Neural progenitor cell (in vitro differentiated cells): ENCODE results near the gene TMC7. TPM values are rescaled to one million over a fixed set of nuclear protein-coding genes. Genes with fewer than 3 reads are reported as not detected.

Source experiments
- DNase-seq: peaks from one replicate; pipeline ENCODE4 v3.0.0-alpha.2; 2016; ENCODE audit warnings: low spot score
- H2AFZ ChIP-seq: fragments of 200-600 bp; sonication (generic); replicated peaks from 2 replicates; pipeline ENCODE4 v1.6.1; 2016; ENCODE audit warnings: antibody characterized with exemption
- H3F3A ChIP-seq: fragments of 200-600 bp; sonication (generic); 2 replicates; pipeline ENCODE4 v1.6.1; 2016; ENCODE audit warnings: antibody characterized with exemption, low read depth
- H3K27ac ChIP-seq: fragments of 200-600 bp; sonication (generic); 2 replicates; pipeline ENCODE4 v1.5.1; 2016; ENCODE audit warnings: mild to moderate bottlenecking
- H3K27me3 ChIP-seq: fragments of 200-600 bp; sonication (generic); 2 replicates; pipeline ENCODE4 v1.6.1; 2016; ENCODE audit warnings: mild to moderate bottlenecking, moderate library complexity
- H3K36me3 ChIP-seq: fragments of 200-600 bp; sonication (generic); 2 replicates; pipeline ENCODE4 v1.5.1; 2016
- H3K4me1 ChIP-seq: fragments of 200-600 bp; sonication (generic); 2 replicates; pipeline ENCODE4 v1.6.1; 2016; ENCODE audit warnings: mixed run types
- H3K4me2 ChIP-seq: fragments of 200-600 bp; sonication (generic); 2 replicates; pipeline ENCODE4 v1.6.1; 2016
- H3K4me3 ChIP-seq: fragments of 200-600 bp; sonication (generic); 2 replicates; pipeline ENCODE4 v1.5.1; 2016
- H3K79me2 ChIP-seq: fragments of 200-600 bp; sonication (generic); 2 replicates; pipeline ENCODE4 v1.6.1; 2016; ENCODE audit warnings: low read depth
- H3K9ac ChIP-seq: fragments of 200-600 bp; sonication (generic); 2 replicates; pipeline ENCODE4 v1.6.1; 2016
- H3K9me3 ChIP-seq: fragments of 200-600 bp; sonication (generic); 2 replicates; pipeline ENCODE4 v1.5.1; 2016; ENCODE audit warnings: low read depth
- H4K20me1 ChIP-seq: fragments of 200-600 bp; sonication (generic); 2 replicates; pipeline ENCODE4 v1.6.1; 2016; ENCODE audit warnings: low read depth
- H3K27ac Mint-ChIP-seq: 3 replicates; pipeline ENCODE4 v1.8.0; 2021; ENCODE audit warnings: mixed read lengths
- H3K27me3 Mint-ChIP-seq: 2 replicates; pipeline ENCODE4 v1.8.0; 2022; ENCODE audit warnings: low read depth, mild to moderate bottlenecking, inconsistent platforms, moderate library complexity, mixed read lengths; ENCODE audit not compliant: insufficient read depth
- H3K36me3 Mint-ChIP-seq: 3 replicates; pipeline ENCODE4 v1.8.0; 2021; ENCODE audit warnings: mixed read lengths
- H3K4me1 Mint-ChIP-seq: 3 replicates; pipeline ENCODE4 v1.8.0; 2021; ENCODE audit warnings: mixed read lengths
- H3K4me3 Mint-ChIP-seq: 3 replicates; pipeline ENCODE4 v1.8.0; 2021; ENCODE audit warnings: mild to moderate bottlenecking, moderate library complexity, mixed read lengths
- H3K9me3 Mint-ChIP-seq: 3 replicates; pipeline ENCODE4 v1.8.0; 2020; ENCODE audit warnings: mixed read lengths
- EZH2 ChIP-seq: fragments of 200-600 bp; sonication (generic); IDR thresholded peaks from 2 replicates; pipeline ENCODE4 v1.6.1; 2017; ENCODE audit warnings: antibody characterized with exemption, mild to moderate bottlenecking, moderate library complexity
- EZH2phosphoT487 ChIP-seq: fragments of 200-600 bp; sonication (generic); IDR thresholded peaks from 2 replicates; pipeline ENCODE4 v1.6.1; 2017; ENCODE audit warnings: antibody characterized with exemption
- total RNA-seq: library from RNA; depleted of rRNA; stranded (reverse); fragments of >200 nt; gene quantifications from 2 replicates; pipeline ENCODE4 v1.2.3, GENCODE V29; 2015; ENCODE audit warnings: low replicate concordance
- TF ChIP-seq, protein P1 (sequence below): fragments of 200-600 bp; sonication (generic); IDR thresholded peaks from 2 replicates; pipeline ENCODE4 v1.5.1; 2017; ENCODE audit warnings: antibody characterized with exemption, mild to moderate bottlenecking

TMC7 gene
- total RNA-seq, 1 donor from 2014 or later: 8.2 TPM

DNA sequence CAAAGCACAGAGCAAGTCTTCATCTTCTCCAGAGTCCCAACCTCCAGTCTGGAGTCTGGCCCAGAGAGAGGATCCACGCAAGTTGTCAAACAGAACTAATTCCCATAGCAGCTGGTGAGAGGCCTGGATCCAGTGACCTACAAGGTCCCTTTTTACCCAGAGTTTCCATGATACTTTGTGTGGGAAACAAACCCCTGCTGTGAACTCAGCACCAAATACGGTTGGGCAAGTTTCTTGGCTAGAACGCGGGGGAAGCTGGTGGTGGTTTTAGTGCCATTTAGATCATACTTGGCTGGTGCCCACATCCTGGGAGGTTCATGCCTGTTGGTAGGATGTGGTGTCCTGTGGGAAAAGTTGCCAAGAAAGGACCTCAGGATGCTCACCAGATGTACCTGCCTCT, 18.1 kb downstream of the TMC7 start:
- no peak overlapping the region for H3K27ac ChIP-seq
- no peak for DNase-seq
- H3K9me3 ChIP-seq: no peaks in the 10 kb centered on the region
- H3F3A ChIP-seq: peaks cover 31% of the 10 kb centered on the region
- peaks cover 4% of the 10 kb centered on the region for H3K36me3 Mint-ChIP-seq
- no peak overlapping the region for H3K4me3 Mint-ChIP-seq
- no peaks in the 10 kb centered on the region for H3K9me3 Mint-ChIP-seq
- H3K4me2 ChIP-seq: no peak overlapping the region
- H3K27me3 ChIP-seq: no peaks in the 10 kb centered on the region
- H4K20me1 ChIP-seq: no peaks in the 10 kb centered on the region
- H2AFZ ChIP-seq: no peak overlapping the region
- no peaks in the 10 kb centered on the region for H3K27me3 Mint-ChIP-seq
- TF ChIP-seq EZH2: no peak
- TF ChIP-seq EZH2phosphoT487: no peak
- TF ChIP-seq, protein P1, sequence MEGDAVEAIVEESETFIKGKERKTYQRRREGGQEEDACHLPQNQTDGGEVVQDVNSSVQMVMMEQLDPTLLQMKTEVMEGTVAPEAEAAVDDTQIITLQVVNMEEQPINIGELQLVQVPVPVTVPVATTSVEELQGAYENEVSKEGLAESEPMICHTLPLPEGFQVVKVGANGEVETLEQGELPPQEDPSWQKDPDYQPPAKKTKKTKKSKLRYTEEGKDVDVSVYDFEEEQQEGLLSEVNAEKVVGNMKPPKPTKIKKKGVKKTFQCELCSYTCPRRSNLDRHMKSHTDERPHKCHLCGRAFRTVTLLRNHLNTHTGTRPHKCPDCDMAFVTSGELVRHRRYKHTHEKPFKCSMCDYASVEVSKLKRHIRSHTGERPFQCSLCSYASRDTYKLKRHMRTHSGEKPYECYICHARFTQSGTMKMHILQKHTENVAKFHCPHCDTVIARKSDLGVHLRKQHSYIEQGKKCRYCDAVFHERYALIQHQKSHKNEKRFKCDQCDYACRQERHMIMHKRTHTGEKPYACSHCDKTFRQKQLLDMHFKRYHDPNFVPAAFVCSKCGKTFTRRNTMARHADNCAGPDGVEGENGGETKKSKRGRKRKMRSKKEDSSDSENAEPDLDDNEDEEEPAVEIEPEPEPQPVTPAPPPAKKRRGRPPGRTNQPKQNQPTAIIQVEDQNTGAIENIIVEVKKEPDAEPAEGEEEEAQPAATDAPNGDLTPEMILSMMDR: no peak
- no peaks in the 10 kb centered on the region for H3K36me3 ChIP-seq
- no peak overlapping the region for H3K4me3 ChIP-seq
- no peak overlapping the region for H3K27ac Mint-ChIP-seq
- no peaks in the 10 kb centered on the region for H3K79me2 ChIP-seq
- peaks cover 30% of the 10 kb centered on the region for H3K4me1 Mint-ChIP-seq
- H3K4me1 ChIP-seq: peaks cover 19% of the 10 kb centered on the region
- H3K9ac ChIP-seq: no peak overlapping the region

DNA sequence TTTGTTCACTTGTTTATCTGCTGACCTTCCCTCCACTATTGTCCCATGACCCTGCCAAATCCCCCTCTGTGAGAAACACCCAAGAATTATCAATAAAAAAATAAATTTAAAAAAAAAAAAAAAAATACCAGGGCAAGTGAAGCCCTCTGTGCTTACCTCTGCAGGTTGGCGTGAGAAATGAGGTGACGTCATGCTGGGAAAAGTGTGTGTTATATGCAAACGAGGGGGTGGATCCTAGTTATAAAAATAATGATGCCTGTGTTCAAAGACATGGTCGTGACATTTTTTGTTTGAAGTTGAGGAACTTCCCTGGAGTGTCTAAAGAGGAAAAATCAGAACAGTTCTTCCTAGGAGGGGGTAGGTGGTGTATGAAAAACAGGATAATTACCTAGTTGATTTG, 20.2 kb downstream of the TMC7 start:
- H3K36me3 Mint-ChIP-seq: peaks cover 4% of the 10 kb centered on the region
- H3K4me1 ChIP-seq: peaks cover 24% of the 10 kb centered on the region
- peak overlapping the region; percentile 80 for H3K27ac ChIP-seq
- H3K9me3 ChIP-seq: no peaks in the 10 kb centered on the region
- DNase-seq: no peak
- H3F3A ChIP-seq: peaks cover 41% of the 10 kb centered on the region
- peaks cover 29% of the 10 kb centered on the region for H3K4me1 Mint-ChIP-seq
- H3K4me3 Mint-ChIP-seq: peak overlapping the region; percentile 30
- TF ChIP-seq, protein P1: no peak
- TF ChIP-seq EZH2phosphoT487 (no peak), EZH2 (no peak)
- H3K27ac Mint-ChIP-seq: peak overlapping the region; percentile 65
- no peaks in the 10 kb centered on the region for H3K36me3 ChIP-seq
- no peaks in the 10 kb centered on the region for H3K79me2 ChIP-seq
- no peaks in the 10 kb centered on the region for H3K9me3 Mint-ChIP-seq
- no peaks in the 10 kb centered on the region for H3K27me3 ChIP-seq
- H3K4me2 ChIP-seq: no peak overlapping the region
- no peak overlapping the region for H2AFZ ChIP-seq
- H3K9ac ChIP-seq: no peak overlapping the region
- H3K4me3 ChIP-seq: no peak overlapping the region
- no peaks in the 10 kb centered on the region for H3K27me3 Mint-ChIP-seq
- H4K20me1 ChIP-seq: no peaks in the 10 kb centered on the region

DNA sequence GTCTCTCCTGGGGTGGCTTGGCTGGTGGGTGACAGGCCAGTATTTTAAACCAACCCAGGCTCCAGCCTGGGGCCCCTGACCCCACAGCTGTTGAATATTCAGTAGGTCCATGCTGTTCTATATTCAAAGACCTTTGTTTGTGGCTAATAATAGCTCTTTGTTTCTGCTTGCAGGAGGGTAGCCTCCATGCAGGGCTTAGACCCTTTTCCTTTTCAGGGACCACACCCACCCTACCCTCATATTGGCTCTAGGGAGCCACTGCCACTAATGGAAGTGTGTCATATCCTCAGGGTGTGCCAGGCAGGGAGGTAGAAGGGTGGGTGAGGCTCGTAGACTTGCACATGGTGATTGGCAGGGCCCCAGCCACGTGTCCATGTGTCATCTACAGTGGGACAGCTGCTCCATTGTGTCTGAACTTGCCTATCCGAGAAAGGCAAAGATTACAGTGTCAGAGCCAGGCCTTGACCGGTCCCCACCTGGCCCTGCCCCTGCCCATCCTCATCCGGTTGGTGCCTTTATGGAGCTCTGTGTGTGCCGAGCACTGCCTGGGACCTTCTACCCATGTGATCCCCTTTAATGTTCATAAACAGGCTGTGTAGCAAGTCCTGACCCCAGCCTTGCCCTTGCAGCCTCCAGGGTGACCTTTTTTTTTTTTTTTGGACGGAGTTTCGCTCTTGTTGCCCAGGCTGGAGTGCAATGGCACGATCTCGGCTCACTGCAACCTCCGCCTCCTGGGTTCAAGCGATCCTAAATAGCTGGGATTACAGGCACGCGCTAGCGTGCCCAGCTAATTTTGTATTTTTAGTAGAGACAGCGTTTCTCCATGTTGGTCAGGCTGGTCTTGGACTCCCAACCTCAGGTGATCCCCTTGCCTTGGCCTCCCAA, 22.1 kb downstream of the TMC7 start:
- Histone ChIP-seq H3K4me3 (no peak overlapping the region), H3K27ac (no peak overlapping the region), H3F3A (peaks cover 41% of the 10 kb centered on the region), H3K36me3 (no peaks in the 10 kb centered on the region), H3K9me3 (no peaks in the 10 kb centered on the region), H2AFZ (no peak overlapping the region), H4K20me1 (no peaks in the 10 kb centered on the region), H3K27me3 (no peaks in the 10 kb centered on the region), H3K9ac (no peak overlapping the region), H3K79me2 (no peaks in the 10 kb centered on the region), H3K4me2 (no peak overlapping the region), H3K4me1 (peaks cover 24% of the 10 kb centered on the region)
- peak; percentile 57 for DNase-seq
- H3K36me3 Mint-ChIP-seq: peaks cover 12% of the 10 kb centered on the region
- peaks cover 24% of the 10 kb centered on the region for H3K4me1 Mint-ChIP-seq
- H3K27me3 Mint-ChIP-seq: no peaks in the 10 kb centered on the region
- TF ChIP-seq, protein P1: no peak
- no peak for TF ChIP-seq EZH2
- TF ChIP-seq EZH2phosphoT487: no peak
- H3K4me3 Mint-ChIP-seq: no peak overlapping the region
- H3K27ac Mint-ChIP-seq: peak overlapping the region; percentile 19
- peaks cover 5% of the 10 kb centered on the region for H3K9me3 Mint-ChIP-seq
